EL (cell line): ENCODE measurements around the gene MPG.
A peak's percentile ranks its signal among the peaks of the same experiment; 100 is the strongest.
"Not testable (repeated sequence)": the region's sequence is repeated elsewhere in the genome, so short reads cannot be mapped to it uniquely, and the experiment has no call there.

Experiments
- DNase-seq: peaks from one replicate; pipeline ENCODE4 v3.0.0-alpha.2; 2016

The MPG gene, protein sequence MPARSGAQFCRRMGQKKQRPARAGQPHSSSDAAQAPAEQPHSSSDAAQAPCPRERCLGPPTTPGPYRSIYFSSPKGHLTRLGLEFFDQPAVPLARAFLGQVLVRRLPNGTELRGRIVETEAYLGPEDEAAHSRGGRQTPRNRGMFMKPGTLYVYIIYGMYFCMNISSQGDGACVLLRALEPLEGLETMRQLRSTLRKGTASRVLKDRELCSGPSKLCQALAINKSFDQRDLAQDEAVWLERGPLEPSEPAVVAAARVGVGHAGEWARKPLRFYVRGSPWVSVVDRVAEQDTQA

DNA sequence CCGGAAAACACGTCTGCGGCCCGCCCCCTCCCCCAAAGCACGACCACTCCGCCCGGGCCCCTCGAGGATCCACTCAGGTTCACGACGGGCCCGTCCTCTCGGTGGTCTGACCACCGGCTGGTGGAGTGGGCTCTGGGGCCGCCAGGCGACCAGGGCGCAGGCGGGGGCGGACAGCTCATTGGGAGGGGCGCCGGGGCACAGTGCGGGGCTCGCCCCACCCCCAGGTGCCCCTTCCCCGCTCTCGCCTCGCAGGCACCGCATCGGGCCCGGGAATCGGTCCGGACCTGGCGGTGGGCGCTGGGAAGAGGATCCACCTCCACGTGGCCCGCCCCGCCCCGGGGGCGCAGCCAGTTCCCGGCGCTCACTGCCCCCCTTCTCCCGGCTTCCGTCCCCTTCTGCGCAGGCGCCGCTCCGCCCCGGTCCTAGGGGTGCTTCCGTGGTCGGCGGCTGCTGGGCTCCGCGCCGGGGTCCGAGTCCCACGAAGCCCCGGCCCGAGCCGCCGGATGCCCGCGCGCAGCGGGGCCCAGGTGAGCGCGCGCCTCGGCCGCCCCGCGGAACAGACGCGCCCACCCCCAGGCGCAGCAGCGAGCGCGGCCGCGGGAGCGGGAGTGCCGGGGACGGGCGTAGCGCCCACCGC lies at the start of gene MPG:
TSS of gene MPG (plus strand) at position 419 of the 637 bp plus-strand sequence. CDS start at position 504, 85 bp downstream.
- DNase-seq = peak; percentile 82

DNA sequence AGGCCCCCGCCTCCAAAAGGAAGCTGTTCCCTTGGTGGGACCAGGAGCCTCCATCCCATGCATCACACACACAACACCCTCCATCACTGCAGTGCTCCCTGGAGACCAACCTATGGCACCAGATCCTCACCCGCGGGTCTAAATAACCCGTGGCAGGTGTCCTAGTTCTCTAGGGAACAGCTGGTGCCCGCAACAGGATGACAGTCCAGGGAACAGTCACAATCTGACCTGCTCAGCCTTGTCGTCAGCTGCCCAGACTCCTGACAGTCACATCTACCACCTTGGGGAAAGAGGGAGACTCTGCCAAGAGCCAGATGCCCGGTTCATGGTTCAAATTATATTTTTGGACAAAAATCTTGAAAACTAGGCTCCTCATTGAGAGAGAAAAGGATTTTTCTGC lies 47.4 kb upstream of the MPG start:
- not testable (repeated sequence) for DNase-seq

DNA sequence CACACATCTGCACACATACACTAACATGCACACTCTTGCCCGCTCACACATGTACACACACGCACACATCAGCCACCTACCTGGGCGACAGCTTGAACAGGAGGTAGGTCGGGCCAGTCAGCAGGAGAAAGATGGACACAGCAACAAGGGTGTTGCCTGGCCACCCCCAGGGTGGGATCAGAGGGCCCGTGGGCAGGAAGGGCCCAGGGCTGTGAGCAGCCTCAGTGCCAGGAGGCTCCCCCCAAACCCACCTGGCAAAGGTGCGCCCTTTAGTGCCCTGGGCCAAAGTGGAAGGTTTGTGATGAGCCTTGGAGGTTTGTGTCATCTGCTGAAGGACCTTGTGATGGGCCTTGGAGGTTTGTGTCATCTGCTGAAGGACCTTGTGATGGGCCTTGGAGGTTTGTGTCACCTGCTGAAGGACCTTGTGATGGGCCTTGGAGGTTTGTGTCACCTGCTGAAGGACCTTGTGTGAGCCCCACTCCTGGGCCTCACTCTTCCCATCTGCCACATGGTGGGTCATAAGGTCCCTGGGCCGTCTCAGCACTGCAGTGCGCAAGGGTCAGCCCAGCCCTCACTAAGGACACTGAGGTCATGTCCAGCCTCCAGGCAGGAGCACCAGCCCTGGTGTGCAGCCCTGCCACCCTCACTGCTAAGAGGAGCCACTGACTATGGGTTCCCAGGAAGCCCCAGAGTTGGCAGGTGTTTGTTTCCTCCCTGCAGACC lies 44.7 kb upstream of the MPG start:
- DNase-seq = not testable (repeated sequence)

DNA sequence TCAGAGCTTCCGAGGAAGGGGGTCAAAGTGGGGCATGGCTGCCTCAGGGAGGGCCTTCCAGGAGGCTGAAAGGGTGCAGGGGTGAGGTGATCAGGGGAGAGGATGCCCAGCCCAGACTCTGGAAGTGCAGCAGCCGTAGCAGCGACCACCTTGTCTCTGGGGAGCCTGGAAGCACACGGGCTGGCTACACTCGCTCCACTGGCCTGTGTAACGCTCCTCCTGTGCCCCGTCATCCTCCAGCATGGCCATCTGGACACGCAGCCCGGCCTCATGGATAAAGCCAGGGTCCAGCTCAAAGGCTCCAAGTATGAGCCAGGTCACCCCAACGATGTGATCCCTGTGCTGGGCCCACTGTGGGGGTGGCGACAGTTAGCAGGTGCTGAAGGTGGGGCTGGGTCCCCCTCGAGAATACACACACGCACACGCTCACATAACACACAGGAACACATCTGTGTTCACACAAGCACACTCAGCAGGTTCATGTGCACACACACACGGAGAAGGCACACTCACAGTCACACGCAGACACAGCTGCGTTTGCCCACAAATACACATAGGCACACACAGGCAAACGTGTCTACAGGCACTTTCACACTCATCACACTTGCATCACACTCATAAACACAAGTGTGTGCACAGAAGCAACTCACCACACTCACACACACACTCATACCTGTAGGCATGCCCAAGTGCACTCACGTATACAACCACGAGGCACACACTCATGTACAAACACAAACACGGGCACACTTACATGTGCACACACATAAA lies 44.0 kb upstream of the MPG start:
- DNase-seq = no peak

DNA sequence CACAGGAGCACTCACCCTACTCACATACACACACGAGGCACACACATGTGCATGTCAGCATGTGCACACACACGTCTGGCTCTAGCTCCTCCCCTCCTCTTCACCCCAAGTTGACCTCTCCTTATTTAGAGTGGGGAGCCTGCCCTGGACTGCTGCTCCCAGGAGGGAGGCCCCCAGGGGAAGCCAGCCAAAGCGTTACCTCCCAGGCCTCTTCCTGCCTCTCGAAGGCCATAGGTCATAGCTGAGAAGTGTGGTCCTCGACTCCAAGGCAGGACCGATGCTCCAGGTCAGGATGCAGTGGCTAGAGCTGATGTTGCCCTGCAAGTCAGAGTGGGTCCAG lies 43.4 kb upstream of the MPG start:
- DNase-seq = no peak

DNA sequence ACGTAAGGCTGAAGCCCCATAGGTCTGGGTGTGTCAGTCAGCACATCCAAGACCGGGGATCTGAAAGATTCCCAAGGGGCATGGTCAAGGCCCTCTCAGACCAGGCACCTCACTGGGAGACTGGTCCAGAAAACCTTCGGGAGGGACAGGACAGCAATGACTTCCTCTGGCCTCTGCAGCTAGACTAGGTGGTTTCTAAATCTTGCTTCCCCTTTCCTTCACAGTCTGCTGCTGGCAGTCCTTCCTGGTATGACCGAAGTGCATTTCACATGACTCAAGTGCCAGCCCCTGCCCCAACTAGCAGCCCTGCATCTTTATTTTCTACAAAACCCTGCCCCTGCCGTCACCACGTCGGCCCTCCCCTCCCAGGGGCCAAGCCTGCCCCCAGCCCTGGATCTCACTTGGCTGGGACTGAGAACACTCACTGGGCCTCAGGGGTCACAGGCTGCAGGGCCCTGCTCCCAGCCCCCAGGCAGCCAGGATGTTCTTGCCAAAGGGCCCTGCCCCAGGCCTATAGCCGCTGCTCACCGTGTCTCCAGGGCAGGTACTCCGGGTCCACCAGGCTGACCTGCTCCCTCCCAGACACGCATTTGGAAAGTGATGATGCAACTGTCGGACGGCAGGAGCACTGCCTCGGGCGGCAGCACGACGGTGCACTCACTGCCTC lies 42.9 kb upstream of the MPG start:
- no peak for DNase-seq

DNA sequence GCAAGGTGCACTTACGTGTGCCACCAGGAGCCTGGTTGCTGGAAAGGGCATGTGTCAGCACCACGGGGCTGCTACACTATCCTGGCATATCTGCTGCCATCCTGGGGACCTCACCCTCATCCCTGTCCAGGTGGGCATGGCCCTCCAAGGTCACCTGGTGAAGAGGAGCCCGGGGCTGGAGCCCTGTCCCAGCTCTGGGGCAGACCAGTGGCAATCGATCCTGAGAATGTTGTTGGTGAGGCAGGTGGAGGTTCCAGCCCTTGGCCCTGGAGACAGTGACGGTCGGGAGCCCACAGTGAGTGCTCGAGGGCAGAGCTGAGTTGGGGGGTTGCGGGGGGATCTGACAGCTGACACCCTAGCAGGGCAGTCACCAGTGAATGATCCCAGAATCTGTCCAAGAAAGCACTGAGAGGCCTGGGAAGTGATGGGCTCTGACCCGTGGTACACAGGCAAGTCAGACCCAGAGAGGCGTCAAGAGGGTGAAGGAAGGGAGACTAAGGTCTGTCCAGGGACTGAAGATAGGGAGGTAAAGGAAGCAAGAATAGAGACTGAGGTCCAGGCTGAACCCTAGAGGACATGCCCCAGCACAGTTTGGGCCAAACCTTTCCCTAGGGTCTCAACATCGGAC lies 42.2 kb upstream of the MPG start:
- DNase-seq = no peak

DNA sequence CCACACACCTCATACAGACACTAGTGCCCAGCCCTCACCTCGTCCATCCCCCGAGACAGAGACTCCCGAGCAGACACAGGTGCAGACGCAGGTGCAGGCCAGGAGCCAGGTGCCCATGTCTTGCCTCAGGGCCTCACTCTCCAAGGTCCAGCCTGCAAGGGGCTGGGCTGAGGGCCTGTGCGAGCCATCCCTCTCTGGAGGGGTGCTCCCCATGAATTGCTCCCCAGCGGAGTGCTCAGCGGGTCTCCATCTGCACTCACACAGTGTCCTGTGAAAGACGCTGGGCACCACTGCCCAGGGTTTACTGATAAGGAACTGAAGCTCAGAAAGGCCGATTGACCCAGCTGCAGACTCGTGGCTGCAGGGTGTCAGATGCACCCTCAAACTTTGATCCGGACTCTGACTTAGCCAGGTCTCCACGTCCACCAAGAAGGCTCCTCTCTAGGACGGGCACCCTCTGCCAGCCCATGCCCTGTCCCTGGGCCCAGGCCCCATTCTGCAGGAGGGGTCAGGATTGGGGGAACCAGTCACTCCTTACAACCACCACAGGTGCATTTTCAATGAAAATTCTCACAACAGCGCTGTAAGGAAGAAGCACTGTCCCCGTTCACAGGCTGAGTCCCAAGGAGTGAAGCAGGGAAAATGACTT lies 41.6 kb upstream of the MPG start:
- DNase-seq = no peak

DNA sequence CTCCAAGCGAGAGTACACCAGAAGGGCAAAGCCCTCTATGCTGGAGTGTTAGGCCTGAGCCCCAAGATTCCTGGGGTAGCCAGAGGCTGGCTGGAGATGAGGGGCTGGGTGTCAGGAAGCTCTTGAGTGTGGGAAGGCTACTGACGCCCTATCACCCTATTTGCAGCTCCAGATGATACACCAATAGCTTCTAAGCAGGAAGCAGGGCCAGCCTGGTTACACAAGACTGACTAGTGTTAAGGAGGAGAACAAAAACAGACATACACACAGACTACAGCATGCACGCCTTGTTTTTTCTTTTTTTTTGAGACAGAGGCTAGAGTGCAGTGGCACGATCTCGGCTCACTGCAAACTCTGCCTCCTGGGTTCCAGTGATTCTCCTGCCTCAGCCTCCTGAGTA lies 40.5 kb upstream of the MPG start:
- DNase-seq = no peak

DNA sequence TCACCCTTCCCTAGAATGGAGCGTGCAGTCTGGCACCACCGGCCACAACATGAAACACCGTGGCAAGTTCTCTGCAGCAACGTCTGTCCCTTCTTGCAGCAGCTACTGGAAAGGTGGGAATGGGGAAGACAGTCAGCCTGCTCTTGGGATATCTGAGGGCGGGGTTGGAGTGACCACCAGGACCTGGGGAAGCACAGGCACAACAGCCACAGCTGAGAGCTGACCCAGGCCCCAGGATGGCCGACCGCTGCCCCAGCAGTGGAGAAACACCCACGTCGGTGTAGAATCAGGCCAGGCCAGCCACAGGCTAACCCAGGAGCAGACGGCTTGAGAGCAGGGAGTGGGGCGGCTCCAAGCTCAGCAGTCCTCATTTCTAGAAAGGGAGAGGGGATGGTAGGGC lies 39.8 kb upstream of the MPG start:
- not testable (repeated sequence) for DNase-seq

DNA sequence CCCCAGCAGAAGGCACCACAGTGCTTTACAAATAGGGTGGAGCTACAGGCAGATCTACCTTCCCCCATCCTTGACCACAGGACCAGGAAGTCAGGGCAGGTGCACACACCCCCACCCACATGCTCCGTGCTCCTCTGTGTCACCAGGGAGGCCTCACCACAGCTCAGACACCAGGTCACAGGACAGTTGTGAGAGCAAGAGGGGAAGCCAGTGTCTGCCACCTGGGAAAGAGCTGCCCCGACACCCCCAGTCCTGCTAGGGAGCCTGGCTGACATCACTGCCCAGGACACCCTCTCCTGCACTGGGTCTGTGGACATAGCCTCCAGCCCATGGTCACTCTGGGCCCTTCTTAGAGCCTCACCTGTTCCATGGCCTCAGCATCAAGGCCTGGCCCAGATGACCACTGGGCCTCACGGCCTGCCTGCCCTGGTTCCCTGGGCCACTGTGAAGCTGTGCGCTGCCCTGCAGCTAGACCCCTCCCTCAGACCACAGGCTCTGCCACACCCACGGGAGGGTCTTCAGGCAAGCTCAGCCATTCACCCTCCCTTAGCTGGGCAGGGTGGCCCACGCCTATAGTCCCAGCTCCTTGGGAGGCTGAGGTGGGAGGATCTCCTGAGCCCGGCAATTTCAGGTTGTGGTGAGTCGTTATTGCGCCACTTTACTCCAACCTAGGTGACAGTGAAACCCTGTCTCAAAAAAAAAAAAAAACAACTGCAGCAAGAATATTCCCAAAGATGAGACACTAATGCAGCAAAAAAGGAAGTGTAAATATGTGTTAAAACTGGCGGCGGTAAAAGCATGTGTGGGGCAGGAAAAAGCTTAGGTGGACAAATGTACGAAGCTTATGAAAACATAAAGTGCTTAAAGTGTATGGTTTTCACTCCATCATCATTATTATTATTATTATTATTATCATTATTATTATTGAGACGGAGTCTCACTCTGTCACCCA lies 38.8 kb upstream of the MPG start:
- no peak for DNase-seq

DNA sequence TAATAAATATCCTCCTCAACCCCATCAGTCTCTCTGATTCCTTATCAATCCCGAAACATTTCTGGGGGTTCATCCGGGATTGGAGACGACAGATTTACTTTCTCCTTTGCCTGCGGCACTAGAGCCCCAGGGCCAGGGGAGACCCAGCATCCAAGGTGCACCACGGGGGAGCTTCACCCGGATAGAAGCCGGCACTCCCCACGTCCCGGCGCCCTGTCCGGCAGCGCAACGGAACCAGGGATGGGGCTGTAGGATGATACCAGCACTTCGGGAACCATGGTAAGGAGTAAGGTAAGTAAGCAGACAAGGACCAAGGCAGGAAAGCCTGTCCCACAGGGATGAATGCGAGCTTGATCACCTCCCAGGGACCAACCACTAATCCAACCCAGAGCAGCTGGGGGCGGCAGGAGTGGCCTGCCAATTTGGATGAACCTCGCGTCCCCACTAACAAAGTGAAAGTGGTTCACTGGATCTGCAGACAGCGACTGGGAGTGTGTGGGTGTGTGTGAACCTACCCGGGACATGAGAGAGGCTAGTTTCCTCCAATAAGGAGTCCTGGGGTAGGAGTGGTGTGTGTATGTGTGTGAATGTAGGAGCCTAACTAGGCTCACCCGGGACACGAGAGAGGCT lies 36.5 kb upstream of the MPG start:
- no peak for DNase-seq

DNA sequence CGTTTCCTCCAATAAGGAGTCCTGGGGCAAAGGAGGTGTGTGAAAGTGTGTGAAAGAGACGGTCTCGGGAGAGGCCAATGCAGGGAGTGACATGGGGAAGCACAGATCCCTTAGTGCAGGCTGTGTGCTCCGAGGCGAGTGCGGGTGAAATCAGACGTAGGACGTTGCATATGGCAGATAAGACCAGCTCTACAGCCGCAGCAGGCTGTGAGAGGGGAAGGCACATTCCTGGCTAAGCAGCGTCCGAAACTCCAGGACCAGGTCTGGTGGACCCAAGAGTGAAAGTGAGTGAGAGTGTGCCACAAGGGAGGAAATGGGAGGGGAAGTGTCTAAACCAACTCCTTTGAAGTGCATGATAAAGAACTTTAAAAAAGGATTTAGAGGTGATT lies 36.0 kb upstream of the MPG start:
- DNase-seq = no peak

DNA sequence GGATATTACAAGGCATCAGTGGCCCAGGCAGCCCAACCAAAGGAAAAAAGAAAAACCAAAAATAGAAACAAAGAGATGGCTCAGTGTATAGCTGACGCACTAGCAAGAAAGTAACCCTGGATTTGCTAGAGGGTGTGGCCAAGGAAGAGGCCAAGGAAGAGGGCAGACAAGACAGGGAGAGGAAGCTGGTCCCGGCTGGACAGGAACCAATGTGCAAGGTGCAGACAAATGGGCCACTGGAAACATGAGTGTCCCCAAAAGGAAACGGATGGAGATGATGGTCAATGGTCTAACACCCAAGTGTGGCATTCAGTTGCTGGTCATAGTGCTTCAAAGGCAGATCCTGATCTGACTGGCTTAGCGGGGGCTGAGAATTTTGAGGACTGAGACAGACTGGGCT lies 35.3 kb upstream of the MPG start:
- DNase-seq = no peak

DNA sequence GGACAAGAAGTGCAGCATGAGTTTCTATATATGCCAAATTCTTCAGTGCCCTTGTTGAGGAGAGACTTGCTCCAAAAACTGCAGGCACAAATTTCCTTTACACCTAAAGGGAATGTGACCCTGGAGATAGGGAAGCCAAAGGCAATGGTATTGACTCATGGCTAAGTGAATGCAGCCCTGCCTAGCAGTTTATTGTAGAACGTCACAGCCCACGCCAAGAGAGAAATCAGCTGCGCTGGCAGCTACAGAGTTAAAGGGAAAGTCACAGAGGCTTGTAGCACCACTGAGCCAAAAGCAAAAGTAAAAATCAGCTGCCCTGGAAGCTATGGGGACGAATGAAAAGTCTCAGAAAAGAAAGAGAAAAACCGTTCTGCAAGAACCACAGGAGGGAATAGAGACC lies 34.7 kb upstream of the MPG start:
- DNase-seq = no peak

DNA sequence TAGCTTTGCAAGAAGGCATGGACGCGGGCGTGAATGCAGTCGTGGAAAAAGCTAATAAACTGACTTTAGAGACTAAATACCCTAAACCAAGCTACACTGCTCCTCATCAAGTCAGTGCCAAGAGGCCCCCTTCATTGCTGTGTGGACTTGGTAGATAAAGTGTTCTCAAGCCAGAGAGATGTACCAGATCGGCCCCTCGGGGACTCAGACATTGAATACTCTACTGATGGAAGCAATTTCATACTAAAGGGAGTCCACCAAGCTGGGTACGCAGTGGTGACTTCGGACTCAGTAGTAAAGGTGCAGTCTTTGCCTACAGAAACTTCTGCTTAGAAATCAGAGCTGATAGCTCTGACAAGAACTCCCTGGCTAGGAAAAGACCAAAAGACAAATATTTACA lies 33.4 kb upstream of the MPG start:
- DNase-seq = no peak

DNA sequence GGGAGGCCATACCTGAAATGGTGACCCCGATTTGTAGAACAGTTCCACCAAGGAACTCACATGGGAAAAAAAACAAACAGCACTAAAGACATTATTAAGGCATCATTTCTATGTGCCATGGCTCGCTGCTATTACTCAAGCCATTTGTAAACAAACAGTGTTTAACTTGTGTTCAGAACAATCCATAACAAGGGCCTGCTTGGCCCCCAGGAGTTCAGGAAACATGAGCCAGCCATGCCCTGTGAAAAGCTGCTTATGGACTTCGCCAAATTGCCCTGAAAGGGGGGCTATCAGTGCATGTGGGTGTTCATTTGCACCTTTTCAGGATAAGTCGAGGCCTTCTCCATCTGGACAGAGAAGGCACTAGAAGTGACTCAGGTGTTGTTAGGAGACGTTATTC lies 32.6 kb upstream of the MPG start:
- no peak for DNase-seq

DNA sequence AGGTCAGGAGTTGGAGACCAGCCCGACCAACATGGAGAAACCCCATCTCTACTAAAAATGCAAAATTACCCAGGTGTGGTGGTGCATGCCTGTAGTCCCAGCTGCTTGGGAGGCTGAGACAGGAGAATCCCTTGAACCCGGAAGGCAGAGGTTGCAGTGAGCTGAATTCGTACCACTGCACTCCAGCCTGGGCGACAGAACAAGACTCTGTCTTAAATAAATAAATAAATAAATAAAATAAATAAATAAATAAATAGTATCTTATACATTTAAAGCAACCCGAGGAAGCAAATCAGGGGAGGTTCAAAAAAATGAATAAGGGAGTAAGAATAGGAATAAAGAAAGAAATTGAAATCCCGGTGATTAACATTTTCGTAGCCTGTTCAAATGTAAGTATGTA lies 31.5 kb upstream of the MPG start:
- DNase-seq = not testable (repeated sequence)

DNA sequence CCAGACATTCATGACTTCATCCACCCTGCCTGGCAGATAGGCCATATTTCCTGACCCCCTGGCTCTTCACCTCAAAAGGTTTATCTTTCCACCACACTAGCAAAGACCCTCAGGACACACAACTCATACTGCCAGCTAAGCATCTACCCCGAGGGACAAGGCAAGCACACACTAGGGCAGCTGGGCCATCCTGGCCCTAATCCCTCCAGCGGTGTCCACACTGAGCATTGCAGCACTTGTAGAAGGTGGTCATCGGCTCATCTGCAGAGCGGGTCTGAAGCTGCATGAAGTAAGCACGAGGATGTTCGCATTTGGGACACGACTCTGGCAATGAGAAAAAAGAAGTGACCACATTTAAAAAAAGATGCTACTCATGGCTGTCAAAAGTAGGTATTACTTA lies 30.8 kb upstream of the MPG start:
- DNase-seq = no peak
